Renal cortex interstitium (tissue), 11 donors: ENCODE data around the gene ACAD10. TPM values are rescaled to one million over a fixed set of nuclear protein-coding genes. Genes with fewer than 3 reads are reported as not detected.
"Not testable (repeated sequence)": the region's sequence is repeated elsewhere in the genome, so short reads cannot be mapped to it uniquely, and the experiment has no call there.

Experiments
- DNase-seq, 11 donors: peaks; one replicate each; pipeline ENCODE4 v3.0.0-alpha.2; 2013; ENCODE audit warnings: low read depth in 9 of 11, low spot score in 4 of 11; ENCODE audit errors: extremely low read depth in 1 of 11
- polyA plus RNA-seq, 3 donors: library from polyadenylated mRNA; unstranded; fragments of 120-200 nt; gene quantifications; one replicate each; pipeline ENCODE4 v1.2.1, GENCODE V29; 2013; ENCODE audit not compliant: insufficient read length in 3 of 3

Gene ACAD10
- polyA plus RNA-seq, 3 donors = 35.7 to 52.9 (median 37.3) TPM

DNA sequence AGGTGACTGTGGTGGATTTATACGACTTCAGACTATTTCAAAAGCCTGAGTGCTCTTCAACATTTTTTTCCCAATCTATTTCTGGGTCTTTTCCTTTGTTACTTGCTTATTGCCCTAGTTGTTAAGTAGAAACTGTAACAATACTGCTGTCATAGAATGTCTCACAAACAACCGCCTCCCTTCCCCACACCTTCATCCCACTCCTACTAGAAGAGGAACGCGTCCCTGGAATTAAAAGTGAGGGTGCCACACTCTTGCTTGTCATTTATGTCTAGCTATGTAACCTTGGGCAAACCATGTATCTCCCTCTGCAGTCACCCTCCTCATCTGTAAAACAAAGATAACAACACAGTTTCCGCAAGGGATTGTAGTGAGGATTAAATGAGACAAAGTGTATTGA lies 8.7 kb upstream of the ACAD10 start:
- no peak for DNase-seq

DNA sequence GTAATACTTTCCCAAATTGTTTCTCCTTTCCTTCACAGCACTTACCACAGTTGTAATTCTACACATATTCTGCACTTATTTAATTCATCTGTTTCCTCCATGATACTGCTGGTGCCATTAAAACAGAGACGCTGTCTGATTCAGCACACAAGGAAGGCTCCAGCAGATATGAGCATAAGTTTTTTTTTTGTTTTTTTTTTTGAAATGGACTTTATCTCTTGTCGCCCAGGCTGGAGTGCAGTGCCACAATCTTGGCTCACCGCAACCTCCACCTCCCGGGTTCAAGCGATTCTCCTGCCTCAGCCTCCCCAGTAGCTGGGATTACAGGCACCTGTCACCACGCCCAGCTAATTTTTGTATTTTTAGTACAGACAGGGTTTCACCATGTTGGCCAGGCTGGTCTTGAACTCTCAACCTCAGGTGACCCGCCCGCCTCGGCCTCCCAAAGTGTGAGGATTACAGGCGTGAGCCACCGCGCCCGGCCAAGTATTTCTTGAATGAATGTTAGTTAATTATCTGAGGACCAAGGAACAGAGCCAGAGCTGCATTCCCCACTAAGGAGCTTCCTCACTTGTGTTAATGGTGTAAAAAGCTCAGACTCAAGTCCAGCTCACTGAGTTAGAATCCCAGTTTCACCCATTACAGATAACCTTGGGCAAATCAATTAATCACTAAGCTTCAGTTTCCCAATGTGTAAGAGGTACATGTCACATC lies 1.2 kb upstream of the ACAD10 start:
- not testable (repeated sequence) for DNase-seq

DNA sequence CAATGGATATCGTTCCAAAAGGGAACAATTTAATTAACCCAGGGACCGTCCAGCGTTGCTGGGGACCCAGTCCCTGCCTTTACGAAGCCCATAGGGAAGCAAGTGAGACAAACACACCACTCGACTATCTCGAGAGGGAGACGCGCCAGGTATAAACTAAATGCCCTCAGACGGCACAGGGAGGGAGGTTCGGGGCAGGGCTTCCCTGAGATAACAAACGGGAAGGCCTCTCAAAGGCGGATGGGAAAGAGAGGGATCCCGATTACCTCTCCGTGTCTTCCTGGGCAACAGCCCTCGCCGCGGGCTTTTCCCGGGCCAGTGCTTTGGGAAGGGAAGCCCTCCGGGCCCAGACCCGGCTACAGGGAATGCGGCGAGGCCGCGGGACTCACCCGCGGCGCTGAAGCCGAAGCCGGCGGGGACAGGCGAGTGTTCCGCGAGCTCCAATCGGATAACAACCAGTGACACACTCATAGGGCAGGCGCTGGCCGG lies 487 bp upstream of the ACAD10 start:
- no peak for DNase-seq

DNA sequence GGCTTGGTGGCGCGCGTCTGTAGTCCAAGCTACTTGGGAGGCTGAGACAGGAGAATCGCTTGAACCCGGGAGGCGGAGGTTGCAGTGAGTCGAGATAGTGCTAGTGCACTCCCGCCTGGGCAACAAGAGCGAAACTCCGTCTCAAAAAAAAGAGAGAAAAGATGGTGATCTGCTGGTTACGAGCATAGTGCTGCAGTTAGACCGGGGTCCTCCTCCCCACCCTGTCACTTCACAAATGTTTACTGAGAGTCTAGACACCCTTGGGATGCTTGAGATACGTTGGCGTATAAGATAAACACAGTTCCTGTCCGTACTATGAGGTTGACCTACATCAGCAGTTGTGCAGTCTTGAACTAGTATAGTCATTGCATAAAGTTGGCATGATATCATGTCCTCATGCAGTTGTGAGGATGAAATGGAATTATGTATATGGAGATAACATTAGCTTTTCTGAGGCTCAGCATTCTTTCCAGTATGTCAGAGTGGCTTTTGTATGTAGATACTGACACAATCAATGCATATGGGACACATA lies 787 bp downstream of the ACAD10 start:
- DNase-seq = no peak

DNA sequence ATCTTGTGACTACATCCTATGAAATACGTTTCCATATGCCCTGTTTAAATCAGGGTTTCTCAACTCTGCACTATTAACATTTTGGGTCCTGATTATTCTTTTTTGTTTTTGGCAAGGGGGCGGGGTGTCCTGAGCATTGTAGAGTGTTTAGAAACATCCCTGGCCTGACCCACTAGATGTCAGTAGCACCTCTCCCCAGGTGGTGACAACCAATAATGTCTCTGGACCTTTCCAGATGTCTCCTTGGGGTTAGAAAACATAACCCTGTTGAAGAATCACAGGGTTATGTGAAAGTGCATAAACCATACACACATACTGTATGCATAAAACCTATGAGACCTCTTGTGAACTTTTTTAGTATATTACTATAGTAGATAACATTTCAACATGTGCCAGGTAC lies 1.4 kb downstream of the ACAD10 start:
- no peak for DNase-seq

DNA sequence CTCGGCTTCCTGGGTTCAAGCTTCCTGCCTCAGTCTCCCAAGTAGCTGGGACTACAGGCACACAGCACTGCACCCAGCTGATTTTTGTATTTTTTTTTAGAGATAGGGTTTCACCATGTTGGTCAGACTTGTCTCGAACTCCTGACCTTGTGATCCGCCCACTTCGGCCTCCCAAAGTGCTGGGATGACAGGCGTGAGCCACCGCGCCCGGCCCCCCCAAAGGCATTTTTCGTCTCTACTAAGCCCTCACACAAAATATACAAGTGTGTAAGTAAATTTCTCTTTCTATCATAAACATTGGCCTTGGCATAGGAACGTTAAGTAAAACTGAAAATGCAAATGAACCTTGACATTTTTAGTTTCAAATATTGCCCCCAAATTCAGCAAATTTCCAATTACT lies 2.1 kb downstream of the ACAD10 start:
- DNase-seq = no peak

DNA sequence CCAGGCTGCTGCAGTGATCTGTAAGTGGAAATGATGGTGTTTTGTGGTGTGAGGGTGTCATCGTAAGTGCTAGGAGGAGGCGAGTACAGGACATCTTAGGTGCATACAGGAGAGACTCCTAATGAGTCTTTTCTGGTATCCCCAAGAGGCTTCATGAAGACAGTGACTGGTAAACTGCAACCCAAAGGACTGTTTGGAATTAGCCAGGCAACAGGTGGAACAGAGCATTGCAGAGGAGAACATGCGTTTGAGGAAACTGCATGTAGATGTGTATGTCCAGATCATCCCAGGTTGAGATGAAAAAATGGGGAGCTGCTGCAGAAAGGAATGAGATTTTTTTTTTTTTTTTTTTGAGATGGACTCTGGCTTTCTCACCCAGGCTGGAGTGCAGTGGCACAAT lies 5.4 kb downstream of the ACAD10 start:
- DNase-seq = no peak

DNA sequence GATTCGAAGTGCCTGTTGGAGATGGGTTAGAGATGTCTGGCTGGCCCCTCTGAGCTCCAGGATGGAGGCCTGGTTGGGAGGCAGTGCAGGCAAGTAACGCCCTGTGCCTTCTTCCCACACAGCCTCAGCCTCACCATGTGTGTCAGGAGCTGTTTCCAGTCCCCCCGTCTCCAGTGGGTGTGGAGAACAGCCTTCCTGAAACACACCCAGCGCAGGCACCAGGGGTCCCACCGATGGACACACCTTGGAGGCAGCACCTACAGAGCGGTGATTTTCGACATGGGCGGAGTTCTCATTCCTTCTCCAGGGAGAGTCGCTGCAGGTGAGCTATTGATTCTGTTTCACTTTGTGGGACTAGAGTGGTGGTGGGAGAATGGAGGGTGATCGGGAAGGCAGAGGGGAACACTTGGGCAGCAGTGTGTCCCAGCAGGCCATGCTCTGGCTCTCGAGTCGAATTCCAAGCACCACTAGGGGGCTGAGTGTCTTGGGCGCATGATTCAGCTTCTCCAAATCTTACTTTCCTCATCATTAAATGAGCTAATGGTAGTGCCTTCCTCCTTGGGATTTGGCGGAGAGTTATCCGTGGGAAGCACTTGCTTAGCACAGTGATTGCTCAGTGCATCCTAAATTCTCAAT lies 6.8 kb downstream of the ACAD10 start:
- no peak for DNase-seq

DNA sequence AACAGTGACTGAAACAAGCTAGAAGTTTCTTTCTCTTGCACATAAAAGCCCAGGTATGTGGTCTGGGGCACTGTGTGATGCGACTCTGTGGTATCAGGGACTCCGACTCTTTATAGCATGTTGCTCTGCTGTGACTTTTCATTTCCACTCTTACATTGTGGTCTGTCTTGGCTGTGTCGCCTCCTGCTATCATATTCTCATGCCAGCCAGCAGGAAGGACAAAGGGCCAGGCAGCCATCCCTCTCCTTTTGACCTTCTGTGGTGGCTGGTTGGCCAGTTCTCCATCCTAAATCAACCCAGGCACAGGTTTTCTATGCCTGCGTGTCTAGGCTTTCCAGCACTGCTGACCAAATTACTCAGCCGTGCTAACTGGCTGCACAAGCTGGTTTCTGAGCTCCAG lies 8.0 kb downstream of the ACAD10 start:
- no peak for DNase-seq

DNA sequence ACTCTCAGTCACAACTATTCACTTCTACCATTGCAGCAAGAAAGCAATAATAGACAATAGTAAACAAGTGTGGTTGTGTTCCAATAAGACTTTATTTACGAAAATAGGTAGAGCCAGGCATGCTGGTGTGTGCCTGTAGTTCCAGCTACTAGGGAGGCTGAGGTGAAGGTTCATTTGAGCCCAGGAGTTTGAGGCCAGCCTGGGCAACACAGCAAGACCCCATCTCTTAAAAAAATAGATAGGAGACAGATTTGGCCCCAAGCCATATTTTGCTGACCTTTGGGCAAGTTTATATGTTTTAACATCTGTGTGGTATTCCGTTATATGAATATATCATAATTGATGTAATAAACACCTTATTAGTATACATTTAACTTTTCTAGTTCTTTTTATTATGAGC lies 14.1 kb downstream of the ACAD10 start:
- DNase-seq = no peak

DNA sequence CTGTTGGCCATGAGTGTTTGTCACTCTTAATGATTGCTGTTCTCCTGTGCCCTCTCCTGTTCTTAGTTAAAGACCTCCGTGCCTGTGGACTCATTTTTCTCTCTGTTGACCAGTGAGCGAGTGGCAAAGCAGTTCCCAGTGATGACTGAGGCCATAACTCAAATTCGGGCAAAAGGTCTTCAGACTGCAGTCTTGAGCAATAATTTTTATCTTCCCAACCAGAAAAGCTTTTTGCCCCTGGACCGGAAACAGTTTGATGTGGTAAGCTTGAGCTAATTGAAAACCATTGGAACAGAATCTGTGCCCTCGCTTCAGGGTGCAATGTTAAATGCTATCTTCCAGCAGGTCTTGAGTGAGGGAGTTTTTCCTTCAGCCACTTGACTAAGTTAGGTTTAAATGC lies 19.8 kb downstream of the ACAD10 start:
- DNase-seq = no peak

DNA sequence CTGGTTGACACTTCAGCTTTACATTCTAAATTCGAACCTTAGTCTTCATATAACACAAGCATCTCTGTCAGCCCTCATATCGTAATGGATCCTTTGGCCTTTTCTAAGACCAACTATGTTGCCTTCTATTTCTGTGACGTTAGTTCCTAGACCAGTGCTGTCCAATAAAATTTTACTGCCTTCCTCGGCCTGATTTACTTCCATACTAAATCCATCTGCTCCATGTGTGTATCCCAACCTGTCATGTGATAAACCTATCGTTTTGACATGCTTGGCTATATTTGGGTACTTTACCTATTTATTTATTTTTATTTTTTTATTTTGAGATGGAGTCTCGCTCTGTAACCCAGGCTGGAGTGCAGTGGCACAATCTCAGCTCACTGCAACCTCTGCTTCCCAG lies 20.3 kb downstream of the ACAD10 start:
- no peak for DNase-seq

DNA sequence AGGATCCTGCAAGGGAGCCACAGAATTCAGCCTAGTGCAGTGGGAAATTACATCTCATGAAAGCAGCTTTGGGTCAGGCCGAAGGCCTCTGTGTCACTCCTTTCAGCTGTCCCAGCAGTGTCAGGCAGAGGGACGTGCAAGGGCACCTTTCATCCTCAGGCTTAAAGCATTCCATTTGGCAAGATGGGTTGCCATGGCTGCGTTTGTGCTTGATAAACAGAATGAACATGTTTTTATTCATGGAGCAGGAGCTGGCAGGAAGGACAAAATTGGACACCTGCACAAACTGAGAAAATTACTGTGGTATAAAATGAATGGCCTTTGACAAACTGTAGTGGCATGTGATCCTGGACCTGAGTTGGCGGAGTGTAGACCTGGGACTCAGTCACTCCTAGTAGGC lies 29.4 kb downstream of the ACAD10 start:
- DNase-seq = no peak

DNA sequence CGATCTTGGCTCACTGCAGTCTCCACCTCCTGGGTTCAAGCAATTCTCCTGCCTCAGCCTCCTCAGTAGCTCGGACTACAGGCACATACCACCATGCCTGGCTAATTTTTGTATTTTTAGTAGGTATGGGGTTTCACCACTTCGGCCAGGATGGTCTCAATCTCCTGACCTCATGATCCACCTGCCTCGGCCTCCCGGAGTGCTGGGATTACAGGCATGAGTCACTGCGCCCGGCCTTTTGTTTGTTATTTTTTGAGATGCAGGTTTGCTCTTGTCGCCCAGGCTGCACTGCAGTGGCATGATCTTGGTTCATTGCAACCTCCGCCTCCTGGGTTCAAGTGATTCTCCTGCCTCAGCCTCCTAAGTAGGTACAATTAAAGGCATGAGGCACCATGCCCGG lies 33.5 kb downstream of the ACAD10 start:
- DNase-seq = not testable (repeated sequence)

DNA sequence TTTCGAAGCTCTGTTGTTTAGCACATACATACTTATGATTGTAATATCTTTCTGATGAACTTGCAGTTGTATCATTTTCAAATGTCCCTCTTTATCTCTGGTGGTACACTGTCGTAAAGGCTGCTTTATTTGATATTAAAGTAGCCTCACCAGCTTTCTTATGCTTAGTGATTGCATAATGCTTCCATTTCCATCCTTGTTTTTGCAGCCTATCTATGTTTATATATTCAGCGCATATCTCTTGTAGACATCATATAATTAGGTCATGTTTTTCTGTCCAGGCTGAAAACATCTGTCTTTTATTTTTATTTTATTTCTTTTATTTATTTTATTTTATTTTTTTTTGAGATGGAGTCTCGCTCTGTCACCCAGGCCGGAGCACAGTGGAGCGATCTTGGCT lies 34.6 kb downstream of the ACAD10 start:
- DNase-seq = no peak

DNA sequence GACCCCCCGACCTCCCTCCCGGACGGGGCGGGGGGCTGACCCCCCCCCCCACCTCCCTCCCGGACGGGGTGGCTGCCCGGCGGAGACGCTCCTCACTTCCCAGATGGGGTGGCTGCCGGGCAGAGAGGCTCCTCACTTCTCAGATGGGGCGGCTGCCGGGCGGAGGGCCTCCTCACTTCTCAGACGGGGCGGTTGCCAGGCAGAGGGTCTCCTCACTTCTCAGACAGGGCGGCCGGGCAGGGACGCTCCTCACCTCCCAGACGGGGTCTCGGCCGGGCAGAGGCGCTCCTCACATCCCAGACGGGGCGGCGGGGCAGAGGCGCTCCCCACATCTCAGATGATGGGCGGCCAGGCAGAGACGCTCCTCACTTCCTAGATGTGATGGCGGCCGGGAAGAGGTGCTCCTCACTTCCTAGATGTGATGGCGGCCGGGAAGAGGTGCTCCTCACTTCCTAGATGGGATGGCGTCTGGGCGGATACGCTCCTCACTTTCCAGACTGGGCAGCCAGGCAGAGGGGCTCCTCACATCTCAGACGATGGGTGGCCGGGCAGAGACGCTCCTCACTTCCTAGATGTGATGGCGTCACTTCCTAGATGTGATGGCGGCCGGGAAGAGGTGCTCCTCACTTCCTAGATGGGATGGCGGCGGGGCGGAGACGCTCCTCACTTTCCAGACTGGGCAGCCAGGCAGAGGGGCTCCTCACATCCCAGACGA lies 38.0 kb downstream of the ACAD10 start:
- not testable (repeated sequence) for DNase-seq

DNA sequence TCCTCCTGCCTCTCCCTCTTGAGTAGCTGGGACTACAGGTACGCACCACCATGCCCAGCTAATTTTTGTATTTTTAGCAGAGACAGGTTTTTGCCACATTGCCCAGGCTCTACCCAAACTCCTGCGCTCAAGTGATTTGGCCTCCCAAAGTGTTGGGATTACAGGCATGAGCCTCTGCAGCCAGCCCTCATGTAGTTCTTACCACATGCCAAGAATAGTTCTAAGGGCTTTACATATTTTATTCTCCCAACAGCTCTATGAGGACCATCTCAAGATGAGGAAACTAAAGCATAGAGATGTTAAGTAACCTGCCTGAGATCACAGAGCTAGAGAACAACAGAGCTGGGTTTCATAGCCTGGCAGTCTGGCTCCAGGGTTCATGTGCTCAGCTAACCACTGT lies 42.9 kb downstream of the ACAD10 start:
- no peak for DNase-seq

DNA sequence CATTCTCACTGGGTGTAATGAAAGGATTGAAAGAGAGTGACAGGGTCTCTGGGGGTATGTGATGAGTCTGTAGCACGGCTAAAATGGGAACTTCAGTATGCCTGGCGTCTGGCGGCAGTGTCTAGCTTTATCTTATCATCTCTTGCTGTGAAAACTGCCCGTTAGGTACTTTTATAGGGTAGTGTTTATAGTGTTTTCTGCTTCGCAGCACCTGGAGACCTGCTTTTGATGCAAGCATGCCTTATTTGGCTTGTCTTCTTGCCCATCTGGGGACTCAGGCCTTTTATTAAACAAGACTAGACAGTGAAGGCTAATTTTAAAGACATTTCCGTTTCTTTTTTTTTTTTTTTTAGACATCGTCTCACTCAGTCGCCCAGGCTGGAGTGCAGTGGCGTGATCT lies 44.6 kb downstream of the ACAD10 start:
- DNase-seq = no peak

DNA sequence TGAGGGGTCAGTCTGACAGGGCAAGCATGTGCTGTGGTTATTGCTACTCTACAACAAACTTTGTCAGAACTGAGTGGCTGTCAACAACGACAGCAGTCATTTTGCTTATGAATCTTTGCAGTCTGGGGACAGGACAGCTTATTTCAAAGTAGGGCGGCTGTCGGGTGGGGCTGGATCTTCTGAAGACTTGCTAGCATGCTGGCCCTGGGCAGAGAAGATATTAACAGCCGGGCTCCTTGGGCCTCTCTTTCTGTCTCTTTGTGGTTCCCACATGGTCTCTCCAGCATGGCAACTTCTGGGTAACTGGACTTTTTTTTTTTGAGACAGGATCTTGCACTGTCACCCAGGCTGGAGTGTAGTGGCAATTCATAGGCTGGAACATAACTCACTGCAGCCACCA lies 46.9 kb downstream of the ACAD10 start:
- DNase-seq = no peak

DNA sequence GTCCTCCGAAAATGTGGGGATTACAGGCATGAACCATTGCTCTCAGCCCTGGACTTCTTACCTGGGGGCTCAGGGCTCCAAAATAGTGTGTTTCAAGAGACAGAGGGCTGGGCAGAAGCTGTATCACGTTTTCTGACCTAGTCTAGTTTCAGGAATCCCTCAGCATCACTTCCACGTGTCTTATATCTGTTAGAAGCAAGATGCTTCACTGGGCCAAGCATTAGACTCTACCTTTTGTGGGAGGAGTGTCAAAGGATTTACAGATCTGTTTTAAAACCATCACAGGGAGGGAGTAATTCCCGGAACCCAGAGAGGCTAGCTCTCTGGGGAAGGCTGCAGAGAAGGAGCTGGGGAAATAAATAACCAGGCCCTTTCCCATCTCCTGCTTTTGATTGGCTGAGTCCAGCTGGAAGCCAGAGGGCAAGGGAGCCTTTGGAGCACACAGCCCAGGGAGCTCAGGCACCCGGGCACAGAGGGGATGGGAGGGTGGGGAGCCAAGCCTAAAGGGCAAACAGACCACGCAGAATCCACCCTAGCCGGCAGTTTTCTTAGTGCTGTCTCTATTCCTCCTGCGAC lies 47.6 kb downstream of the ACAD10 start:
- DNase-seq = no peak
